GM11168 (cell line): ENCODE measurements around the gene LAIR1.
"Not testable (repeated sequence)": the region's sequence is repeated elsewhere in the genome, so short reads cannot be mapped to it uniquely, and the experiment has no call there.

ENCODE experiments used
- in situ Hi-C: fragments of 300-500 bp; cut with MboI; formaldehyde crosslinking; loops from one replicate; pipeline ENCODE4 v1.12.0; 2022; ENCODE audit warnings: low sequenced_read_pairs; ENCODE audit not compliant: unreplicated experiment

LAIR1 gene

GRCh38 chr19:54380897-54381296 is 16.2 kb upstream of the LAIR1 start:
- in situ Hi-C loops: no loop called here

- in situ Hi-C loops: loop anchor here (10.0 kb wide), 1 partner anchor 554 kb away; the partner anchor contains the start of gene NLRP12
These were observed 14.5 kb upstream of the LAIR1 start for GRCh38 chr19:54379187-54379678.

- in situ Hi-C loops: loop anchor here (10.0 kb wide), 1 partner anchor 552 kb away; the partner anchor contains the start of gene NLRP12
These were observed 12.0 kb upstream of the LAIR1 start for GRCh38 chr19:54376610-54377285.

GRCh38 chr19:54375181-54375938 is 10.6 kb upstream of the LAIR1 start:
- in situ Hi-C loops: loop anchor here (10.0 kb wide), 1 partner anchor 551 kb away; the partner anchor contains the start of gene NLRP12

GRCh38 chr19:54373781-54374631 is 9.3 kb upstream of the LAIR1 start:
- in situ Hi-C loops: loop anchor here (10.0 kb wide), 1 partner anchor 549 kb away; the partner anchor contains the start of gene NLRP12

- in situ Hi-C loops: loop anchor here (10.0 kb wide), 1 partner anchor 547 kb away; the partner anchor contains the start of gene NLRP12
These were observed 6.7 kb upstream of the LAIR1 start for GRCh38 chr19:54371453-54371852.

- in situ Hi-C loops: loop anchor here (10.0 kb wide), 1 partner anchor 546 kb away; the partner anchor contains the start of gene NLRP12
These were observed 5.7 kb upstream of the LAIR1 start for GRCh38 chr19:54370434-54370796.

- in situ Hi-C loops: loop anchor here (10.0 kb wide), 1 partner anchor 545 kb away; the partner anchor contains the start of gene NLRP12
These were observed 5.1 kb upstream of the LAIR1 start for GRCh38 chr19:54369688-54370433.

GRCh38 chr19:54369082-54369687 is 4.5 kb upstream of the LAIR1 start:
- in situ Hi-C loops: no loop called here

- in situ Hi-C loops: no loop called here
These were observed 2.1 kb upstream of the LAIR1 start for GRCh38 chr19:54366811-54367210.

- in situ Hi-C loops: not testable (repeated sequence)
These were observed 1.1 kb upstream of the LAIR1 start for GRCh38 chr19:54365798-54366197.

GRCh38 chr19:54361680-54362422 is 2.9 kb downstream of the LAIR1 start:
- in situ Hi-C loops: loop anchor here (5.0 kb wide), 1 partner anchor 145 kb away; no protein-coding TSS in a partner anchor

GRCh38 chr19:54359149-54359820 is 5.4 kb downstream of the LAIR1 start:
- in situ Hi-C loops: not testable (repeated sequence)

- in situ Hi-C loops: no loop called here
These were observed 7.3 kb downstream of the LAIR1 start for GRCh38 chr19:54357381-54357780.

- in situ Hi-C loops: no loop called here
These were observed 8.2 kb downstream of the LAIR1 start for GRCh38 chr19:54356444-54357056.

GRCh38 chr19:54355675-54356074 is 9.1 kb downstream of the LAIR1 start:
- in situ Hi-C loops: no loop called here

GRCh38 chr19:54354761-54355160 is 10.0 kb downstream of the LAIR1 start:
- in situ Hi-C loops: no loop called here
